ENCODE data around the gene GRID1. TPM values are rescaled to one million over a fixed set of nuclear protein-coding genes. Genes with fewer than 3 reads are reported as not detected.

Gene GRID1
- total RNA-seq, 2 donors from 2014 or later, result 0.27 to 0.85 TPM

- no peak for TF ChIP-seq CTCF (IDR thresholded peaks at IDR 0.05)
- no peak for ATAC-seq (ENCODE audit: insufficient number of reproducible peaks, low FRiP score, low read depth)
- H3K4me3 ChIP-seq, result no peak overlapping the region
Observed at GRCh38 chr10:86387178-86387794, 20.7 kb upstream of the GRID1 start.

GRCh38 chr10:86385806-86386205 lies 19.2 kb upstream of the GRID1 start:
- no peak overlapping the region for H3K4me3 ChIP-seq
- DNase-seq (ENCODE audit: low spot score) (no peak), ATAC-seq (ENCODE audit: insufficient number of reproducible peaks, low FRiP score, low read depth) (no peak)
- no peak for TF ChIP-seq CTCF (IDR thresholded peaks at IDR 0.05)
- no peaks in the 10 kb centered on the region for H3K9me3 ChIP-seq
- no peaks in the 10 kb centered on the region for H3K27me3 ChIP-seq (replicated peaks; ENCODE audit: insufficient read depth)
- H3K27ac ChIP-seq, result no peak overlapping the region
- H3K36me3 ChIP-seq, result no peaks in the 10 kb centered on the region
- H3K4me1 ChIP-seq (ENCODE audit: control insufficient read depth in 1 of 2, low read depth in 2 of 2), result peaks cover 6 to 10% of the 10 kb centered on the region in 2 donors

More at GRCh38 chr10:86387178-86387794, 20.7 kb upstream of the GRID1 start:
- Histone ChIP-seq H3K27me3 (replicated peaks; ENCODE audit: insufficient read depth) (no peaks in the 10 kb centered on the region), H3K9me3 (no peaks in the 10 kb centered on the region), H3K27ac (no peak overlapping the region), H3K4me1 (ENCODE audit: control insufficient read depth in 1 of 2, low read depth in 2 of 2) (peaks cover 6 to 10% of the 10 kb centered on the region in 2 donors), H3K36me3 (no peaks in the 10 kb centered on the region)
- no peak for DNase-seq (ENCODE audit: low spot score)

GRCh38 chr10:86377797-86378146 lies 11.2 kb upstream of the GRID1 start:
- H3K27me3 ChIP-seq (replicated peaks; ENCODE audit: insufficient read depth), result no peaks in the 10 kb centered on the region
- no peak for ATAC-seq (ENCODE audit: insufficient number of reproducible peaks, low FRiP score, low read depth)

GRCh38 chr10:86376852-86377796 lies 10.5 kb upstream of the GRID1 start:
- H3K36me3 ChIP-seq, result no peaks in the 10 kb centered on the region
- peak; percentile 99 for TF ChIP-seq CTCF (IDR thresholded peaks at IDR 0.05)
- H3K27me3 ChIP-seq (replicated peaks; ENCODE audit: insufficient read depth), result no peaks in the 10 kb centered on the region
- H3K4me1 ChIP-seq (ENCODE audit: control insufficient read depth in 1 of 2, low read depth in 2 of 2), result peaks cover 0 to 3% of the 10 kb centered on the region in 2 donors
- H3K27ac ChIP-seq, result no peak overlapping the region
- peak; percentile 56 for ATAC-seq (ENCODE audit: insufficient number of reproducible peaks, low FRiP score, low read depth)
- peak overlapping the region; percentile 57 for H3K4me3 ChIP-seq
- no peaks in the 10 kb centered on the region for H3K9me3 ChIP-seq
- DNase-seq (ENCODE audit: low spot score), result no peak

More at GRCh38 chr10:86377797-86378146, 11.2 kb upstream of the GRID1 start:
- Histone ChIP-seq H3K36me3 (no peaks in the 10 kb centered on the region), H3K4me3 (no peak overlapping the region), H3K4me1 (ENCODE audit: control insufficient read depth in 1 of 2, low read depth in 2 of 2) (peaks cover 0 to 3% of the 10 kb centered on the region in 2 donors), H3K27ac (no peak overlapping the region), H3K9me3 (no peaks in the 10 kb centered on the region)
- DNase-seq (ENCODE audit: low spot score), result no peak
- TF ChIP-seq CTCF (IDR thresholded peaks at IDR 0.05), result no peak

- DNase-seq (ENCODE audit: low spot score) (no peak), ATAC-seq (ENCODE audit: insufficient number of reproducible peaks, low FRiP score, low read depth) (no peak)
- Histone ChIP-seq H3K4me3 (no peak overlapping the region), H3K27ac (no peak overlapping the region), H3K36me3 (no peaks in the 10 kb centered on the region), H3K4me1 (ENCODE audit: control insufficient read depth in 1 of 2, low read depth in 2 of 2) (peaks cover 0 to 3% of the 10 kb centered on the region in 2 donors), H3K27me3 (replicated peaks; ENCODE audit: insufficient read depth) (no peaks in the 10 kb centered on the region), H3K9me3 (no peaks in the 10 kb centered on the region)
- TF ChIP-seq CTCF (IDR thresholded peaks at IDR 0.05), result no peak
Observed at GRCh38 chr10:86376403-86376802, 9.8 kb upstream of the GRID1 start.
